Breast epithelium (tissue), 3 donors: ENCODE data around the gene SEMA3C.

ENCODE experiments used
- CTCF ChIP-seq, 3 donors: fragments of 450-650 bp; IDR thresholded peaks; one replicate each; pipeline ENCODE4 v1.5.1; 2016 to 2017; ENCODE audit warnings: antibody characterized with exemption in 3 of 3, mild to moderate bottlenecking in 3 of 3, moderate library complexity in 3 of 3
- POLR2AphosphoS5 ChIP-seq, 3 donors: sonication (generic); formaldehyde crosslinking; IDR thresholded peaks; one replicate each; pipeline ENCODE4 v1.6.1; 2017; ENCODE audit warnings: antibody characterized with exemption in 3 of 3

GRCh38 chr7:80708123-80708522, 210.7 kb downstream of the SEMA3C start:
- no peak for TF ChIP-seq CTCF (IDR thresholded peaks at IDR 0.05)
- no peak for TF ChIP-seq POLR2AphosphoS5 (IDR thresholded peaks at IDR 0.05)
